SU-DHL-6 (cell line): ENCODE measurements around the gene TUBA1A.

Source experiments
- H2AFZ ChIP-seq: fragments of 200-600 bp; sonication (generic); 2 replicates; pipeline ENCODE4 v1.6.1; 2014; ENCODE audit warnings: low read depth, mild to moderate bottlenecking, moderate library complexity, mixed read lengths, antibody characterized with exemption, low read length; ENCODE audit not compliant: severe bottlenecking
- H3F3A ChIP-seq: fragments of 200-600 bp; shearing (Covaris generic); 2 replicates; pipeline ENCODE4 v1.6.0; 2016; ENCODE audit warnings: antibody characterized with exemption, mild to moderate bottlenecking; ENCODE audit not compliant: insufficient read depth
- H3K27ac ChIP-seq: fragments of 200-600 bp; sonication (generic); 2 replicates; pipeline ENCODE4 v1.5.1; 2016; ENCODE audit warnings: low read depth, mild to moderate bottlenecking, low read length, moderate library complexity, mixed read lengths
- H3K27me3 ChIP-seq: fragments of 200-600 bp; sonication (generic), shearing (Covaris generic); 2 replicates; pipeline ENCODE4 v1.6.0; 2014; ENCODE audit warnings: mild to moderate bottlenecking, low read length
- H3K36me3 ChIP-seq: fragments of 200-600 bp; sonication (generic); 2 replicates; pipeline ENCODE4 v1.6.1; 2014; ENCODE audit warnings: mild to moderate bottlenecking, low read length, mixed read lengths
- H3K4me2 ChIP-seq: fragments of 300-600, 200-600 bp; shearing (Covaris generic), sonication (generic); 2 replicates; pipeline ENCODE4 v1.6.0; 2014; ENCODE audit warnings: low read length, low read depth, mild to moderate bottlenecking; ENCODE audit not compliant: poor library complexity, severe bottlenecking
- H3K4me3 ChIP-seq: fragments of 200-600 bp; sonication (generic); 2 replicates; pipeline ENCODE4 v1.5.1; 2014; ENCODE audit warnings: antibody characterized with exemption, low read length, mild to moderate bottlenecking, mixed read lengths; ENCODE audit not compliant: insufficient read depth, poor library complexity, severe bottlenecking
- H3K79me2 ChIP-seq: fragments of 200-600 bp; sonication (generic); 2 replicates; pipeline ENCODE4 v1.6.1; 2014; ENCODE audit warnings: mild to moderate bottlenecking, low read length, moderate library complexity; ENCODE audit not compliant: insufficient read depth
- H3K9ac ChIP-seq: fragments of 200-600 bp; sonication (generic); 2 replicates; pipeline ENCODE4 v1.7.0; 2014; ENCODE audit warnings: mild to moderate bottlenecking, low read length
- H3K9me2 ChIP-seq: fragments of 200-600 bp; sonication (generic); replicated peaks from 2 replicates; pipeline ENCODE4 v1.6.1; 2014; ENCODE audit warnings: low read length; ENCODE audit not compliant: insufficient read depth
- H3K9me3 ChIP-seq: fragments of 200-600 bp; sonication (generic); 2 replicates; pipeline ENCODE4 v1.6.1; 2014; ENCODE audit warnings: low read length, mixed read lengths; ENCODE audit not compliant: insufficient read depth
- H4K20me1 ChIP-seq: fragments of 200-600 bp; sonication (generic); 2 replicates; pipeline ENCODE4 v1.6.1; 2014; ENCODE audit warnings: low read depth, mild to moderate bottlenecking, antibody characterized with exemption, low read length, moderate library complexity, mixed read lengths
- EZH2phosphoT487 ChIP-seq: fragments of 200-600 bp; sonication (generic), shearing (Covaris generic); conservative IDR thresholded peaks from 2 replicates; pipeline ENCODE4 v1.6.1; 2018; ENCODE audit warnings: mild to moderate bottlenecking, antibody characterized with exemption, low read length, moderate library complexity, mixed read lengths
- TF ChIP-seq, protein P1 (sequence below): fragments of 200-600 bp; sonication (generic); IDR thresholded peaks from one replicate; pipeline ENCODE4 v1.5.1; 2017; ENCODE audit warnings: antibody characterized with exemption, mild to moderate bottlenecking, low read length, moderate library complexity; ENCODE audit not compliant: insufficient read depth, poor library complexity, severe bottlenecking

Gene TUBA1A

GRCh38 chr12:49232940-49233841 lies 44.3 kb upstream of the TUBA1A start:
- Histone ChIP-seq H3F3A (no peaks in the 10 kb centered on the region), H3K27me3 (no peaks in the 10 kb centered on the region), H3K9me3 (no peaks in the 10 kb centered on the region), H3K36me3 (no peaks in the 10 kb centered on the region), H3K79me2 (no peaks in the 10 kb centered on the region), H3K9ac (no peak overlapping the region), H3K4me3 (no peak overlapping the region), H2AFZ (no peak overlapping the region), H3K4me2 (no peak overlapping the region), H3K9me2 (no peaks in the 10 kb centered on the region), H3K27ac (no peak overlapping the region), H4K20me1 (no peaks in the 10 kb centered on the region)
- no peak for TF ChIP-seq EZH2phosphoT487
- TF ChIP-seq, protein P1, sequence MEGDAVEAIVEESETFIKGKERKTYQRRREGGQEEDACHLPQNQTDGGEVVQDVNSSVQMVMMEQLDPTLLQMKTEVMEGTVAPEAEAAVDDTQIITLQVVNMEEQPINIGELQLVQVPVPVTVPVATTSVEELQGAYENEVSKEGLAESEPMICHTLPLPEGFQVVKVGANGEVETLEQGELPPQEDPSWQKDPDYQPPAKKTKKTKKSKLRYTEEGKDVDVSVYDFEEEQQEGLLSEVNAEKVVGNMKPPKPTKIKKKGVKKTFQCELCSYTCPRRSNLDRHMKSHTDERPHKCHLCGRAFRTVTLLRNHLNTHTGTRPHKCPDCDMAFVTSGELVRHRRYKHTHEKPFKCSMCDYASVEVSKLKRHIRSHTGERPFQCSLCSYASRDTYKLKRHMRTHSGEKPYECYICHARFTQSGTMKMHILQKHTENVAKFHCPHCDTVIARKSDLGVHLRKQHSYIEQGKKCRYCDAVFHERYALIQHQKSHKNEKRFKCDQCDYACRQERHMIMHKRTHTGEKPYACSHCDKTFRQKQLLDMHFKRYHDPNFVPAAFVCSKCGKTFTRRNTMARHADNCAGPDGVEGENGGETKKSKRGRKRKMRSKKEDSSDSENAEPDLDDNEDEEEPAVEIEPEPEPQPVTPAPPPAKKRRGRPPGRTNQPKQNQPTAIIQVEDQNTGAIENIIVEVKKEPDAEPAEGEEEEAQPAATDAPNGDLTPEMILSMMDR = no peak

- Histone ChIP-seq H3K4me2 (no peak overlapping the region), H3K36me3 (no peaks in the 10 kb centered on the region)
- no peak for TF ChIP-seq EZH2phosphoT487
- TF ChIP-seq, protein P1 = no peak
Measured at GRCh38 chr12:49231878-49232655, 43.2 kb upstream of the TUBA1A start.

GRCh38 chr12:49230805-49231194 lies 41.9 kb upstream of the TUBA1A start:
- TF ChIP-seq, protein P1 = no peak
- no peak for TF ChIP-seq EZH2phosphoT487
- H4K20me1 ChIP-seq = no peaks in the 10 kb centered on the region
- H3K4me3 ChIP-seq = no peak overlapping the region
- H2AFZ ChIP-seq = no peak overlapping the region
- H3K9me3 ChIP-seq = no peaks in the 10 kb centered on the region
- H3K27ac ChIP-seq = no peak overlapping the region
- H3K27me3 ChIP-seq = no peaks in the 10 kb centered on the region
- no peak overlapping the region for H3K4me2 ChIP-seq
- no peaks in the 10 kb centered on the region for H3K9me2 ChIP-seq
- no peaks in the 10 kb centered on the region for H3F3A ChIP-seq
- no peak overlapping the region for H3K9ac ChIP-seq
- no peaks in the 10 kb centered on the region for H3K36me3 ChIP-seq
- no peaks in the 10 kb centered on the region for H3K79me2 ChIP-seq

More at GRCh38 chr12:49231878-49232655, 43.2 kb upstream of the TUBA1A start:
- no peak overlapping the region for H2AFZ ChIP-seq
- H3K27me3 ChIP-seq = no peaks in the 10 kb centered on the region
- H3K9me3 ChIP-seq = no peaks in the 10 kb centered on the region
- no peaks in the 10 kb centered on the region for H3K9me2 ChIP-seq
- H3K4me3 ChIP-seq = no peak overlapping the region
- no peaks in the 10 kb centered on the region for H3F3A ChIP-seq
- no peaks in the 10 kb centered on the region for H4K20me1 ChIP-seq
- no peak overlapping the region for H3K9ac ChIP-seq
- H3K27ac ChIP-seq = no peak overlapping the region
- no peaks in the 10 kb centered on the region for H3K79me2 ChIP-seq
